Activated CD8-positive, alpha-beta memory T cell treated with anti-CD3 and anti-CD28 coated beads, Interleukin-2, amount 50 U/mL, for 24 hours (primary cell): ENCODE data around the gene EIF4EBP3.
"Not testable (repeated sequence)": the region's sequence is repeated elsewhere in the genome, so short reads cannot be mapped to it uniquely, and the experiment has no call there.

ENCODE experiments used
- DNase-seq: peaks from one replicate; pipeline ENCODE4 v3.0.0-alpha.2; 2020; ENCODE audit errors: extremely low read depth

Gene EIF4EBP3

GRCh38 chr5:140576776-140577201 is 29.3 kb downstream of the EIF4EBP3 start:
- DNase-seq = no peak

GRCh38 chr5:140579188-140579747 is 31.8 kb downstream of the EIF4EBP3 start:
- DNase-seq = not testable (repeated sequence)

- DNase-seq = no peak
These were observed 40.0 kb downstream of the EIF4EBP3 start for GRCh38 chr5:140587495-140587894.

GRCh38 chr5:140588311-140589070 is 41.0 kb downstream of the EIF4EBP3 start:
- no peak for DNase-seq

- DNase-seq = no peak
These were observed 43.4 kb downstream of the EIF4EBP3 start for GRCh38 chr5:140590861-140591260.

GRCh38 chr5:140591747-140592372 is 44.4 kb downstream of the EIF4EBP3 start:
- DNase-seq = no peak

- not testable (repeated sequence) for DNase-seq
These were observed 45.6 kb downstream of the EIF4EBP3 start for GRCh38 chr5:140593070-140593469.

- DNase-seq = no peak
These were observed 46.7 kb downstream of the EIF4EBP3 start for GRCh38 chr5:140594169-140594568.

- no peak for DNase-seq
These were observed 48.3 kb downstream of the EIF4EBP3 start for GRCh38 chr5:140595538-140596300.

- DNase-seq = no peak
These were observed 48.9 kb downstream of the EIF4EBP3 start for GRCh38 chr5:140596321-140596741.

GRCh38 chr5:140598836-140599235 is 51.4 kb downstream of the EIF4EBP3 start:
- DNase-seq = no peak
